ELR (cell line): ENCODE data around the gene LKAAEAR1.
A peak's percentile ranks its signal among the peaks of the same experiment; 100 is the strongest.

Experiments used
- DNase-seq: peaks from one replicate; pipeline ENCODE4 v3.0.0-alpha.2; 2015; ENCODE audit warnings: low read depth

Gene LKAAEAR1

DNA sequence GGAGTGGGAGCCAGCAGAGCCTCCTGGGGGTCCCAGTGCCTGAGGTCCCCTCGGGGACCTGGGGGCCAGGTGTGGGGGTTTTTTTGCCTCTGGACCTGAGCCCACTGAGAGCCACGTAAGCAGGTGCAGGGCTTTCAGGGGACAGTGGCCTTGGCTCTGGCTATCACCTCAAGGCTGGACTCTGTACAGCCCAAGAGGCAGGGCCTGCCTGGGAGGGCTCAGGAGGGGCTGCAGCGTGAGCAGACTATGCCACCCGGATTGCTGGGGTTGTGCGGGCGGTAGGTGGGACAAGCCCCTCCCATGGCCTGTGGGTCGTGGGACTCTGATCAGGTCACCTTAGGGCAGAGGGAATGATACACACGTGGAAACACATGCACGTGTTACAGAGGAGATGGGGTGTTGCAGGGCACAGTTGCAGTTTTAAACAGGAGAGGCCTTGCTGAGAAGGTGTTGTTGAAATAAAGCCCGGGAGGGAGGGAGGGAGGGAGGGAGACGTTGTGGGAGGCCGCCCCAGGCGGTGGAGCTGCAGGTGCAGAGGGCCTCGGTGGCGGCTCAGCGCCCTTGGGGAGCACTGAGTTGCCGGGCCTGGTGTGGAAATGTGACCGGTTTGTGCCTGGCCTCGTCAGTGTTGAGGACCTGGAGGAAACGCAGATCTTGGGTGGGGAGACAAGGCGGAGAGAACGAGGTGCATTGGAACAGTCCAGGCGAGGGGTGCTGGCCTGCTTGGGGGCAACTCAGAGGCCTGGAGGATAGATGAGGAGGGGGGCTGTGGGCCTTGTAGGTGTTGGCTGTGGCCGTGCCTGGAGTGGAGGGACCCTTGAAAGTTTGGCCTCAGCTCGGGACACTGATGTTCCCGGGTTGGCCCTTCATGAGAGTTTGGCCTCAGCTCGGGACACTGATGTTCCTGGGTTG, 18.9 kb downstream of the LKAAEAR1 start:
- no peak for DNase-seq

DNA sequence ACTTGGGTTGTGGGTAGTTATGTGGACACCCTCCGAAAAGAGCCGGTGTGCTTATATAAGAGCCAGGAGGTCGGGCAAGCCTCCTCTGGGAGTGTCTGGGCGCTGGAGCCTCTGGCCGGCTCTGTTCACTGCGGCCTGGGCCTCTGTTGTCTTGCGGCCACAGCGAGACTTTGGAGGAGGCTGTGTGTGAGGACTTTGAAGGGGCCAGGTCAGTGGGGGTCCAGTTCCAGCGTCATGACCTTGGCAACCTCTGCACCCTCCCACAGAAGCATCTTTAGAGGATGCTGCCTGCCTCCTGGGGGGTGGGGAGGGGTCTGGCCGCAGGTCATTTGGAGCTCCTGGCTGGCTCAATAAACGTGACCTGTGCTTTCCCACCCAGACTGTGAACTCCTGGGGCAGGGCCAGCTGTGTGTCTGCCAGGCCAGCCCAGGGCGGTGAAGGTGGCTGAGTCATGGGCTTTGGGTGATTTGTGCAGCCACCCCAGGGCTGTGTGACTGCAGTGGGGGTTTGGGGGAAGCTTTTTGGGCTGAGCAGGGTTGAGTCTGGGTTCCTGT, 20.0 kb downstream of the LKAAEAR1 start:
- DNase-seq = peak; percentile 89

DNA sequence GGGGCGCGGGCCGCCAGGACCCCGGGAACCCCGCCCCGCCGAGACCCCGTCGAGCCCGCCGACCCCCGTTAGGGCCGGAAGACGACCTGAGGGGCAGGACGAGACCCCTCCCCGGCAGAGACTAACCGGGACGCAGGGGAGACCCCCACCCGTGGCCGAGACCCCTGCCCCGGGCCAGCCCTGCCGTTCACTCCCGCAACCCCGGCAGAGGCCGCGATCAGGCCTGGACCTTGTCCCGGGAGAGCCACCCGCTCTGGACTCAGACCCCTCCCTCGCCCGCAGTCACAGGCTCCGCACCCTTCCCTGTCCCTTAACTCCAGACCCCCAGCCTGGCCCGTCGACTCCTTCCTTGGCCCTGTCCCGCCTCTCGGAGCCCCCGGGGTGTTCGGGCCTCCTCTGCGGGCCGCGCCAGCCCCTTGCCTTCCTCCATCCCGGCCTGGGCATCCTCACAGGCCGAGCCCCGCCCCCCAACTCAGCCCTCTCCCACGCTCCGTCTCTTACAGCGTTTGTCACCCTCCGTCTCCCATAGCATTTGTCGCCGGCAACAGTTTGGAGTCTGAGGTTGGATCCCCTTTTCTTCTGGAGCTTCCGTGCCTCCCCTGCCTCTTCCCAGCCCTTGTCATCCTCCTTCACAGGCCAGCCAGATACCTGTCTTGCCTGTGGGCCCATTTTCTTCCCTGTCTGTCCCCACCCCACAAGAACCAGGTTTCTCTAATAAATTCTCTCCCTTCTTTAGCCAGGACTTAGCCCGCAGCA, 20.6 kb downstream of the LKAAEAR1 start:
- DNase-seq = peak; percentile 52

- DNase-seq = peak; percentile 98
Measured at GRCh38 chr20:64062596-64063388, 21.4 kb downstream of the LKAAEAR1 start, which contains the start of gene TCEA2. Gene TCEA2 (plus strand): TSS chr20:64063198. CDS start chr20:64063313, 115 bp downstream.

- DNase-seq = no peak
Measured at GRCh38 chr20:64062276-64062595, 22.0 kb downstream of the LKAAEAR1 start.

DNA sequence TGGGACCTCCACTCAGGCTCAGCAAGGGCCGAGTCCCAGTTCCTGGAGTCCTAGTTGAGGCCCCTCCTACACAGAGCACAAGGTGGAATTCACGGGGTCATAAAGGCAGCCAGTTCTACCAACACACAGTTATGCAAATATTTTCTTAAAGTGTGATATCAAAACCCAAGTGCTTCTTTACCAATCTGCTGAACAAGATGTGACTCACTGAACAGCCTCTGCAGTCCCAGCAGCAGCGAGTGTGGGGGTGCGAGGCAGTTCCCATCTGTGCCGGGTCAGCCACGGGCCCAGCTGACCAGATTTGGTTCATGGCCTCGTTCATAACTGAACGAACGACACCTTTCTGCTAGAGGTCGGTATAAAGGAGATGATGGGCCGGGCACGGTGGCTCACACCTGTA, 25.7 kb downstream of the LKAAEAR1 start:
- DNase-seq = no peak

DNA sequence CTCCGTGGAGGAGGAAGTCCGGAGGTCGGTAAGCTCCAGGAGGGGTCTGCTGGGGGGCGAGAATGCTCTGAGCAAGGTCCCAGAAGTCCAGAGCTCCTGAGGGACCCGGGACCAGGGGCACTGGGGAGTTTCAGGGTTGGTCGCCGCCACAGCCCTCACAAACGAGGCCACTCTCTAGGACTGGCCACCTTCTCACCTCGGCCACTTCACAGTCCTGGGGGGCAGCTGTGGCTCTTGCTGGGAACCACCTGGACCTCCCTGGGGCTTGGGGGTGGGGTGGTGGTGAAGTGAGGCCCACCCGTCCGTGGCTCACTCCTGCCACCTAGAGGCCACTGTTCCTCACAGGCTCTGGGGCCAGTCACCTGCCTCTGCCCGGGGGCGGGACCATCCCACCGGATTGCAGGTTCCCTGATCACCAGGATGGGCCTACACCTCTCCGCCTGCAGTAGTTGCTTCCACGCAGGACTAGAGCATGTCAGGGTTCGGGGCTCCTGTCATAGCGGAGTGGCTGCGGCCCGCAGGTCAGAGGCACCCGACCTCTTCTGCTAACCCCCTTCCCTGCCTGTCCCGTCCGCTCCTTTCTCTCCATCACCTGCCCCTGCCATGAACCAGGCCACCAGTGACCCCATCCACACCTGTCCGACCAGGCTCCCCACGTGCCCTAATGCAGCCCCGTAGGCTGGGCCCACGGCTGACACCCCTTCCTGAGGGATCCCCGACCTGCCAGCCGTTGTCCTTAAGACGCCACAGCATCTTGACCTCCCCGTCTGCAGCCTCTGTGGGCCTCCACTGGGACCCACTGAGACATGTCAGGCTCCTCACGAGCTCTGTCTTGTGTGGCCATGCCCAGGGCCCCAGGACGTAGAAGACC, 26.3 kb downstream of the LKAAEAR1 start:
- peak; percentile 79 for DNase-seq

GRCh38 chr20:64056889-64057627, 27.1 kb downstream of the LKAAEAR1 start:
- DNase-seq = no peak

GRCh38 chr20:64056639-64056888, 27.6 kb downstream of the LKAAEAR1 start:
- DNase-seq = no peak

DNA sequence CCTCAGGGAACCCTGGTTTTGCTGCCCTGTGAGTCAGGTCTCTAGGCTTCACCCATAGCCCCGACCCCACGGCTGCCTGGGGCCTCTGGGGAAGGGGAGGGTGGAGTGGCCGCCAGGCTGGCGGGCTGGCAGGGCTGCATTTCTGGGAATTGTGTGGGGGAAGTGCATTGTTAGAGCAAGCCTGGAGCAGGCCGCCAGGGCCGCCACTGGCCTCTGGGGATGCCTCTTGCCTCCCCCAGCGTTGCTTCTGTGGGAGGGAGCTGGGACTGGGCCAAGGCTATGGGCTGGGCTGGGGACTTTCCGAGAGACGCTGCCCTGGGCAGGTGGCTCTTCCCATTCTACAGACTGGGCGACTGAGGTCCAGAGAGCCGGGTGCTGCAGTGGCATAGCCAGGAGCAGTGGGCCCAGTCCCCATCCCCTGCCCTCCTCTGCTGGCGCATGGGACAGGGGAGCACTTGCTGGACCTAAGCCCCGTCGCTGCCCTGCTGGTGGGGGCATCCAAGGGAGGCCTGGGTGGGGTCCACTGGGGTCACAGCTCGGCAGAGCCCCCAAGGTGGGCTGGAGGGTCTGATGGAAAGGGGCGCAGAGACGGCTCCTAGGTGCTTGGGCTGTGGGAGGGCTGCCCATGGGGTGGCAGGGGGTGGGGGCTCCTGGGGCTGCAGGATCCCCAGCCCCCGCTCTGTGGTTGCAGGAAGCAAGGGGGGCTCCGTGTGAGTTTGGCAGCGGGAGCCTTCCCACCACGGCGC, 28.1 kb downstream of the LKAAEAR1 start:
- no peak for DNase-seq

GRCh38 chr20:64055396-64055892, 28.8 kb downstream of the LKAAEAR1 start:
- DNase-seq = no peak

- DNase-seq = peak; percentile 48
Measured at GRCh38 chr20:64053841-64054661, 30.1 kb downstream of the LKAAEAR1 start.

GRCh38 chr20:64052987-64053840, 31.0 kb downstream of the LKAAEAR1 start:
- no peak for DNase-seq

- no peak for DNase-seq
Measured at GRCh38 chr20:64052326-64052722, 31.9 kb downstream of the LKAAEAR1 start.

DNA sequence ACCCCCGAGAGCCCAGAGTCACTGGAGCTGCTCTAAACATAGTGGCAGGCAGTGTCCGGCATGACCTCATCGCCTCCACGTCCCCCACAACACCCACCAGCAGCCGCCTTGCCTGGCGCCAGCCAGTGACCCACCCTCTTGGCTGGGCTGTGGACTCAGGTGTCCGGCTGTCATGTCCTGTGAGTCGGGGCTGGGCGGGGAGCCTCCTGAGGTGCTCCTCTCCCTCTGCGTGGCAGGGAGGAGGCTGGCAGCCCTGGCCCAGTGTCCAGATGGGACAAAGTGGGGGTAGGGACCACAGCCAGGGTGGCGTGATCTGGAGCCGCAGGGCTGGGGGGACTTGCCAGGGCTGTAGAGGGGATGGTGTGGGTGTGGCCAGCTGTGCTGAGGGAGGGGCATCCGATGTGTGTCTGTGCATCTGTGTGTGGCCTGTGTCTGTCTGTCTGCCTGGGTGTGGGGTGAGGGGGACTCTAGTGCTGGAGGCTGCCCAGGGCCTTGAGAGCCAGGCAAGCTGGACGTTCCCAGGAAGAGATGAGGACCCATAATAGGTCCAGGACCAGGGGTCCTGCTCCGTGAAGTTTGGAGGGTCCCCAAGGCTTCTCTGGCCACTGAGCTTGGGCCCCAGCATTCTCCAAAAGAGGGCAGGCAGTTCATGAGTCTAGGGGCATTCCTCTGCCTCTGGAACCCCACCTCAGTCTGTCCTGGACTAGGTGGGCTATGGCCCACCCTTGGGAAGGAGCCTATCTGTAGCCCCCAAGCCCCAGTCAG, 32.5 kb downstream of the LKAAEAR1 start:
- no peak for DNase-seq

- DNase-seq = no peak
Measured at GRCh38 chr20:64051033-64051452, 33.2 kb downstream of the LKAAEAR1 start.
